Mucosa of stomach (tissue), 1 donor: ENCODE measurements around the gene CSGALNACT2.

Experiments used
- H3K27me3 ChIP-seq: one replicate; pipeline ENCODE4 v1.7.0; 2013; ENCODE audit warnings: mild to moderate bottlenecking, low read length; ENCODE audit not compliant: control insufficient read depth, insufficient read depth
- H3K36me3 ChIP-seq: one replicate; pipeline ENCODE4 v1.7.0; 2013; ENCODE audit warnings: low read length; ENCODE audit not compliant: control insufficient read depth, insufficient read depth
- H3K4me1 ChIP-seq: one replicate; pipeline ENCODE4 v1.7.0; 2013; ENCODE audit warnings: mild to moderate bottlenecking, low read length; ENCODE audit not compliant: control insufficient read depth, insufficient read depth
- H3K4me3 ChIP-seq: one replicate; pipeline ENCODE4 v1.7.0; 2013; ENCODE audit warnings: low read length
- H3K9ac ChIP-seq: one replicate; pipeline ENCODE4 v1.7.0; 2013; ENCODE audit warnings: mild to moderate bottlenecking, low read length, moderate library complexity
- H3K9me3 ChIP-seq: one replicate; pipeline ENCODE4 v1.7.0; 2013; ENCODE audit warnings: mild to moderate bottlenecking, low read length, moderate library complexity; ENCODE audit not compliant: control insufficient read depth
- donor health status: Pancreatic carcinoma.

Gene CSGALNACT2

GRCh38 chr10:43229208-43230061 lies 91.2 kb downstream of the CSGALNACT2 start:
- H3K27me3 ChIP-seq = peaks cover 48% of the 10 kb centered on the region
- H3K9me3 ChIP-seq = no peaks in the 10 kb centered on the region
- no peak overlapping the region for H3K4me3 ChIP-seq
- no peaks in the 10 kb centered on the region for H3K36me3 ChIP-seq
- H3K4me1 ChIP-seq = peaks cover 7% of the 10 kb centered on the region
- no peak overlapping the region for H3K9ac ChIP-seq

DNA sequence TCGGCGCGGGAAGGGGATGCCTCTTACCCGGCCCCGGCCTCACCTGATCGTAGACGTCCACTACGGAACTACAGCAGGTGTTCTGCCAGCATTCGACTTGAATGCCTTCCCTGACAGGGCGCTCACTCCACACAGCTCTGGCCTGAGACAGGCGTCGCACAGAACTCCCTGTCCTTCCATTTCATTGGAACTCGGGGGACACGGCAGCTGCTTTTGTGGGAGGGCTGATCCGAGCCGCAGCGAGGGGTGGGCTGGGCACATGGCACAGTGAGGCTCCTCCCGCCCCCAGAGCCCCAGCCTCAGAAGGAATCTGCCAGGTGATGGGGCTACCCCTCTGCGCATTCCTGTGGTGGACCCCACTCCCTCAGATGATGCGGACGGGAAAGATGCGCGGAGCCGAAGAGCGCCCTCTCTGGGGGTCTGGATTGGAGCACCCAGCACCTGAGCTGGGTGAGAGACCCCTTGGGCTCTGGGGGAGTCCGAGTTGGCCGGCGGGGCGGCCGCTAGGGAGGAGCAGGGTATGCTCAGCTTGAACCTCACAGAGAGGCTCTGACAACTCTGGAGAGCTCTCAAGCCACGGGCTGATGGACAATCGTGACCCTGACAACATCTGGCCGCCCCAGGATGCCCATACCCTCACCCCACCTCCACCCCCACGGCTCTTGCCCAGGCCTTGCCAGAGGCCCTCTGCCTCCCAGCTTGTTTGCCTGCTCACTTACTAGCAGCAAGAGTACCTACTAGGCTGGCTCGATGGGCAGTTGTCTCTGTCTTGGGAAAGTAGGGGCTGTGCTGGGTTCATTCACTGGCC lies 92.1 kb downstream of the CSGALNACT2 start:
- Histone ChIP-seq H3K36me3 (no peaks in the 10 kb centered on the region), H3K9ac (no peak overlapping the region), H3K27me3 (peaks cover 48% of the 10 kb centered on the region), H3K9me3 (no peaks in the 10 kb centered on the region), H3K4me3 (no peak overlapping the region), H3K4me1 (peaks cover 7% of the 10 kb centered on the region)

DNA sequence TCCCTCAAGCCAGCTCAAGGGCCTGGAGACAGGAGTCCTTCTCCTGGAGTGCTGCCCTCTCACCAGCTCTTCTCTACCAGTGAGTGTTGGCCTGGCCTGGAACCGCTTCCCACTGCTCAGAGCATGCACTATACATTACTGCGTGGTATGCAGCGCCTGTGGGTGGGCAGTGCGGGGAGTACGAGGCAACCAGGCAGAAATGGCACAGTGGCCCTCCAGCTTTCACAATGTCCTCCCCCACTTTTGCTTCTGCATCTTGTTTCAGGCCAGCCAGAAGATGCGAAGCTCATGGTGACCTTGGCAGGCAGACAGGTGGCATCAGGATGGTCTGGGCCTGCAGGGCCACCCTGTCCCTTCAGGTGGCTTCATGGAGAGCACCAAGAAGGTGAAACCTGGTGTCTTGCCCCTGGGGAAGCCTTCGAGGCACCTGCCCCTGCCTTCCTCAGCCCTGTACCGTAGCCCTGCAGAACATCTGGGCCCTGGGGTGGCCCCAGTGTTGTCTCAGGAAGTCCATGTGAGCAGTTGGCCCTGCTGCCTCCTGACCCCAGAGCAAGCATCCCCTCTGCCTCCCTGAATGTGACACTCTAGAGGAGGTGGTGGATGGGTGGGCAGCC lies 92.8 kb downstream of the CSGALNACT2 start:
- Histone ChIP-seq H3K9ac (no peak overlapping the region), H3K27me3 (peaks cover 48% of the 10 kb centered on the region), H3K36me3 (no peaks in the 10 kb centered on the region), H3K4me1 (peaks cover 7% of the 10 kb centered on the region), H3K9me3 (no peaks in the 10 kb centered on the region), H3K4me3 (no peak overlapping the region)

GRCh38 chr10:43231523-43232078 lies 93.4 kb downstream of the CSGALNACT2 start:
- no peaks in the 10 kb centered on the region for H3K9me3 ChIP-seq
- H3K4me1 ChIP-seq = peaks cover 7% of the 10 kb centered on the region
- no peak overlapping the region for H3K4me3 ChIP-seq
- no peaks in the 10 kb centered on the region for H3K36me3 ChIP-seq
- no peak overlapping the region for H3K9ac ChIP-seq
- peaks cover 48% of the 10 kb centered on the region for H3K27me3 ChIP-seq

DNA sequence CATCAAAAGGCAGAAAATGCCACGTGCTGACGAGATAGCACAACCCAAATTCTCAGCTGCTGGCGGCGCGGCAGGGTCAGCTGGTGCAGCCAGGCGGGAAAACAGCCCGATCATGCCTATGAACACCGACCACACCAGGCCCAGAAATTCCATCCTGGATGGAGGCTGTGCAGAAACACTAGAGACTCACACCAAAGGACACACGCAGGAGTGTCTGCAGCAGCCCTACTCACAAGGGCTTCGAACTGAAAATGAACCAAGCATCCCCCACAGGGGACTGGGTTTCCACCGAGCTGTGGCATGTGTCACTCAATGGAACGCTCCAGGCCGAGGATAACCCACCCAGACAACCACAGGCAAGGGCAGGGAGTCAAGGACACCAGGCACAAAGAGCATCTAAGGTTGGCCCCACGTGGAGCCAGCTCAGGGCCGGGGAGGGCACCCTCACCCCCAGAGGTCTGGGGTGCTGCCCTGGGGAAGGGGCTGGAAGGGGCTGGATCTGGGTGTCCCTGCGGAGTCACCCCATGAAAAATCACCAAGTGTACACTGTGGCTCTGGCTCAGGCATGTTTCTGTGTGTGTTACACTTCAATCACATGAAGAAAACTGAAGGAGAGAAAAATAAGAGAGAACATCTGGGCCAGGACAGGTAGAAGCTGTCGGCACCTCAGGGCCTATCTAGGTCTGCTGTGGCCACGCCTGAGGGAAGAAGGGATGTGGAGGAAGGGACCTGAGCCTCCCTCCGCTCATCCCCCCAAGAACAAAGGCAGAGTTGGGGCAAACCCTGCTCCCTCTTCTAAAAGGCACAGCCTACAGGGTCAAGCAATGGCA lies 95.6 kb downstream of the CSGALNACT2 start:
- Histone ChIP-seq H3K9me3 (no peaks in the 10 kb centered on the region), H3K4me1 (peaks cover 3% of the 10 kb centered on the region), H3K27me3 (peaks cover 33% of the 10 kb centered on the region), H3K9ac (no peak overlapping the region), H3K36me3 (no peaks in the 10 kb centered on the region), H3K4me3 (no peak overlapping the region)

GRCh38 chr10:43234471-43235041 lies 96.3 kb downstream of the CSGALNACT2 start:
- H3K9ac ChIP-seq = no peak overlapping the region
- no peaks in the 10 kb centered on the region for H3K4me1 ChIP-seq
- no peaks in the 10 kb centered on the region for H3K36me3 ChIP-seq
- H3K27me3 ChIP-seq = peaks cover 26% of the 10 kb centered on the region
- no peak overlapping the region for H3K4me3 ChIP-seq
- H3K9me3 ChIP-seq = no peaks in the 10 kb centered on the region
